Pulmonary artery endothelial cell (primary cell): ENCODE results near the gene SLC25A21. TPM values are rescaled to one million over a fixed set of nuclear protein-coding genes. Genes with fewer than 3 reads are reported as not detected.

Source experiments
- DNase-seq: peaks from one replicate; pipeline ENCODE4 v3.0.0-alpha.2; 2011; ENCODE audit warnings: low read depth, low spot score
- total RNA-seq: library from RNA; depleted of rRNA; stranded (reverse); fragments of >200 nt; gene quantifications from 2 replicates; pipeline ENCODE4 v1.2.3, GENCODE V29; 2014

Gene SLC25A21
- total RNA-seq, 1 donor from 2014 or later: 2.2 TPM

GRCh38 chr14:36654794-36655381, 517.5 kb downstream of the SLC25A21 start:
- DNase-seq: no peak

DNA sequence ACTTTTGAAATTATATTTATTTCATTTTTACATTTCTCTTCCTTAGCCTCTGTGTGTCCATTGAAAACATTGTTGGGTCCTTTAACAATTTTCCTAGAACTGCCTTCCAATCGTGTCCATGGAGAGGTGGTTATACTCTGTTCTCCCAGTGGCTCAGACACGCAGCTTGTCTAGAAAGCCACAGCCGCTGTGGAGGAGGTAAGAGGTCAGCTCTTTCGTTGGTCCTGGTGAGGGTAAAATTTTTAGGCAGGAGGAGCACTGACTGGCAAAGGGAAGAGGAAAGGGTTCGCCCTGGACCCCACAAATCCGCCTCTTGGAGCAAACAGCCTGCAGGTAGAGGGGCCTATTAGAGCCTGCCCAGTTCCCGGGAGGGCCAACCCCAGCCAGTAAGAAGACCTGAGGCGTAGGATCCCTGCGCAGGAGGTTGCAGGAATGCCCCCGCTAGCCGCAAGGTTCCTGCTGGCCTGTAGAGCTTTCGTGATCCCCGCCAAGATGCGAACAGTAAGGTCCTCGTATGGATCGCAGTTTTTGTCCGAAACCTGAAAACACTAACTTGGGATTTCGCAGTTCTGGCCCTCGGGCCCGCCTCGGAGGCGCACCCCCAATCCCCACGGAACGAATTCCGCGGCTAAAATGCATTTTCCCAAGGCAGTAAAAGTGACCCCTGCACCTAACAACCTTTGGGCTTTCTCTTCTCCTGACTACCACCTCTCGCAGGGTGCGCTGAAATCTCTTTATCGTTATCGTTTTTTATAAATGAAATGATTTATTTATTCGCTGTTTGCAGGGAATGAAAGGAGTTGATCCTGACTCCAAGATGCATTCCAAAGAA, 518.2 kb downstream of the SLC25A21 start:
- DNase-seq: no peak

DNA sequence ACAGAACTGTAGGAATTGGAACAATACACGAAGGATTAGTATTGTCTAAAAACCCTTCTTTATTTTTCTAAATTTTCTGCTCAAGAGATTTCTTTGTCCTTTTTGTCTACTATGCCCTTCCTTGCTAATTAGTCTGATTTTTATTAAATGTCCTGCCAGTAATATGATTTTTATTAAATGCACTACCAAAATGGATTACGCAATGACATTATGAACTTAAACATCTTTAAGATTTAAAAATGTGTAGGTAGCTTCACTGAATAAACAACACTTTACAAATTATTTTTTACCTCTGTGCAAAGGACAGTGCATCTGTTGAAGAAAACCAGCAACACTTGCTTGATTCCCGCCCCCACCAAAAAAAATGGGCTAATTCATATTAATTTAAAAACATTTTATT, 519.0 kb downstream of the SLC25A21 start:
- no peak for DNase-seq

- DNase-seq: no peak
These were observed 519.7 kb downstream of the SLC25A21 start for GRCh38 chr14:36652542-36653201.

GRCh38 chr14:36649872-36650650, 522.3 kb downstream of the SLC25A21 start:
- no peak for DNase-seq

GRCh38 chr14:36647824-36648753, 524.3 kb downstream of the SLC25A21 start:
- DNase-seq: no peak

GRCh38 chr14:36647417-36647823, 525.0 kb downstream of the SLC25A21 start:
- DNase-seq: no peak

DNA sequence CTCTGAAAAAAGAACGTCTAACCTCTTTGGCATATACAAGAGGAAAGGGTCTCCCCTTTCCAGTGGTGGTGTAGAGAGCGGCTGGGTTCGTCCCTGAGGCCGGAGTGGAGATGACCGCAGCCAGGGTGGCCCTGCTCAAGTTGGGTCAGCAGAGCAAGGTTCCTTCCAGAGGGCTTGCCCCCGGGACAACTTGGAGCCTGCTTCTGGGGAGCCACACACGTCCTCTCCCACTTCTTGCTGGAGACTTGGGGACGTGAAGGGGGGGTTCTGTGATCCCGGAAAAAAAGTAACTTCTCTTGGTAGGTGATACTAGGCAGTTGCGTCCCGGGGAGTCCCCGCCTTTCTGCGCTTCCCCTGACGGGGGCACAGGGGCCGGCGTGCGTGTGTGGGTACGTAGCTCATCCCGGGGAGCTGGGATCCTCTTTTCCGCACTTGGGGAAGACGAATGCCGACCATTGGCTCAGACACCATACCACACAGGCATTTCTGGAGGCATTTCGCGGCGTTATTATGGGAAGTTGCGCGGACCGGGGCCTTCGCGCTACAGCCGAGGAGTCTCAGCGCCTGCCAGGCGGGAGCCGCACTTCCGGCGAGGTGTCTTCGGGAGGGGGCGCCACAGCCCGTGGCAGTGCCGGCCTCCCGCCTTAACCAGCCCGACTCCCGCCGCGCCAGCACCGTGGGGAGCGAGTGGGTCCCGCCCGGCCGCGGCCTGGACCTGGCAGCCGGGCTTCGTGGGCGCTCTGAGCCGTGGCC, 525.6 kb downstream of the SLC25A21 start:
- no peak for DNase-seq

DNA sequence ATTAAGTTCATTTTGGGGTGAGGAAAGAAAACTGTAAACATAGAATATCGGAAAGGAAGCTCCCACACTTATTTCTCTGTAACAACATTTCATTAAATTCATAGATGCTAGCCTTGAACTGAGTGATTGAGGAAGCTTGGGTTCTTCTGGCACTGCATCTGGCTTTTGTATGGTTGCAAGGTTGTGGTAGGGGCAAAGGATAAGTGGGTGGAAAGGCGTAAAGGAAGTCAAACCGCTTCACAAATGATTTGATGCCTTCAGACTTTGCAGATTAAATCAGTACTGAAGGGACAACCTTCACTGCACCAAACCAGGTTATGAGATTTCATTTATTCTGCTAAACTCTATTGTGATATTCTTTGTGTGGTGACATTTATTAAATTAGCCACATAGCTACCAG, 538.8 kb downstream of the SLC25A21 start:
- DNase-seq: no peak

Other genes with a start within 250 kb of the SLC25A21 start
- gene MIPOL1, start 25.3 kb upstream of the SLC25A21 start, total RNA-seq: 23.7 and 26.3 TPM in 2 replicates